RWPE2 (cell line): ENCODE measurements around the gene XK.

Source experiments
- ATAC-seq: fragments of 200-7000 bp; cut with Tn5 transposase; 3 replicates; pipeline ENCODE4 v1.9.1; 2021; ENCODE audit warnings: low read depth
- DNase-seq: peaks from one replicate; pipeline ENCODE4 v3.0.0-alpha.2; 2020; ENCODE audit warnings: low spot score
- H3K27ac ChIP-seq: fragments of 450-650 bp; 2 replicates; pipeline ENCODE4 v1.5.1; 2017; ENCODE audit warnings: mild to moderate bottlenecking; ENCODE audit not compliant: poor library complexity, severe bottlenecking
- H3K27me3 ChIP-seq: fragments of 250-450 bp; sonication (Bioruptor Pico); 2 replicates; pipeline ENCODE4 v1.5.1; 2021; ENCODE audit warnings: mild to moderate bottlenecking, moderate library complexity; ENCODE audit not compliant: insufficient read depth, poor library complexity, severe bottlenecking
- H3K36me3 ChIP-seq: fragments of 250-450 bp; sonication (Bioruptor Pico); 2 replicates; pipeline ENCODE4 v1.5.1; 2020; ENCODE audit warnings: low read depth, mild to moderate bottlenecking, moderate library complexity
- H3K4me1 ChIP-seq: fragments of 250-450 bp; sonication (Bioruptor Pico); 2 replicates; pipeline ENCODE4 v1.5.1; 2021; ENCODE audit warnings: mild to moderate bottlenecking, moderate library complexity; ENCODE audit not compliant: insufficient read depth, poor library complexity, severe bottlenecking
- H3K4me3 ChIP-seq: fragments of 250-450 bp; sonication (Bioruptor Pico); 2 replicates; pipeline ENCODE4 v1.5.1; 2021; ENCODE audit warnings: mild to moderate bottlenecking, moderate library complexity; ENCODE audit not compliant: severe bottlenecking
- H3K9me3 ChIP-seq: fragments of 250-450 bp; sonication (Bioruptor Pico); 2 replicates; pipeline ENCODE4 v1.5.1; 2021; ENCODE audit warnings: mild to moderate bottlenecking, moderate library complexity; ENCODE audit not compliant: severe bottlenecking
- CTCF ChIP-seq: fragments of 450-650 bp; IDR thresholded peaks from one replicate; pipeline ENCODE4 v1.5.1; 2017; ENCODE audit warnings: mild to moderate bottlenecking, moderate library complexity; ENCODE audit not compliant: poor library complexity, severe bottlenecking

XK gene

GRCh38 chrX:37667141-37667540 lies 18.4 kb upstream of the XK start:
- ATAC-seq (no peak), DNase-seq (no peak)
- no peaks in the 10 kb centered on the region for H3K9me3 ChIP-seq
- no peaks in the 10 kb centered on the region for H3K4me1 ChIP-seq
- no peak for TF ChIP-seq CTCF
- no peak overlapping the region for H3K27ac ChIP-seq
- no peaks in the 10 kb centered on the region for H3K36me3 ChIP-seq
- no peak overlapping the region for H3K4me3 ChIP-seq
- H3K27me3 ChIP-seq, result no peaks in the 10 kb centered on the region

GRCh38 chrX:37672563-37672962 lies 13.0 kb upstream of the XK start:
- no peaks in the 10 kb centered on the region for H3K27me3 ChIP-seq
- no peak for ATAC-seq
- H3K4me1 ChIP-seq, result no peaks in the 10 kb centered on the region
- H3K9me3 ChIP-seq, result no peaks in the 10 kb centered on the region
- H3K36me3 ChIP-seq, result no peaks in the 10 kb centered on the region
- no peak overlapping the region for H3K27ac ChIP-seq
- no peak for DNase-seq
- TF ChIP-seq CTCF, result no peak
- H3K4me3 ChIP-seq, result no peak overlapping the region

- Histone ChIP-seq H3K36me3 (no peaks in the 10 kb centered on the region), H3K4me3 (no peak overlapping the region), H3K27ac (no peak overlapping the region), H3K9me3 (no peaks in the 10 kb centered on the region), H3K4me1 (no peaks in the 10 kb centered on the region), H3K27me3 (no peaks in the 10 kb centered on the region)
- ATAC-seq (no peak), DNase-seq (no peak)
- TF ChIP-seq CTCF, result no peak
Measured at GRCh38 chrX:37676811-37677210, 8.8 kb upstream of the XK start.

- no peak for DNase-seq
- no peaks in the 10 kb centered on the region for H3K27me3 ChIP-seq
- no peaks in the 10 kb centered on the region for H3K36me3 ChIP-seq
- no peaks in the 10 kb centered on the region for H3K4me1 ChIP-seq
- TF ChIP-seq CTCF, result no peak
- no peak overlapping the region for H3K4me3 ChIP-seq
- ATAC-seq, result no peak
- no peaks in the 10 kb centered on the region for H3K9me3 ChIP-seq
- no peak overlapping the region for H3K27ac ChIP-seq
Measured at GRCh38 chrX:37677243-37677642, 8.3 kb upstream of the XK start.

GRCh38 chrX:37677765-37678164 lies 7.8 kb upstream of the XK start:
- Histone ChIP-seq H3K36me3 (no peaks in the 10 kb centered on the region), H3K27ac (no peak overlapping the region), H3K4me3 (no peak overlapping the region), H3K4me1 (no peaks in the 10 kb centered on the region), H3K9me3 (no peaks in the 10 kb centered on the region), H3K27me3 (no peaks in the 10 kb centered on the region)
- ATAC-seq (no peak), DNase-seq (no peak)
- TF ChIP-seq CTCF, result no peak
